GM19328 (cell line): ENCODE measurements around the gene MGAT1.
"Not testable (repeated sequence)": the region's sequence is repeated elsewhere in the genome, so short reads cannot be mapped to it uniquely, and the experiment has no call there.

Experiments used
- ATAC-seq: cut with Tn5 transposase; IDR thresholded peaks from one replicate; pipeline ENCODE4 v1.9.1; 2021; ENCODE audit warnings: mild to moderate bottlenecking, moderate library complexity; ENCODE audit not compliant: unreplicated experiment

Gene MGAT1

DNA sequence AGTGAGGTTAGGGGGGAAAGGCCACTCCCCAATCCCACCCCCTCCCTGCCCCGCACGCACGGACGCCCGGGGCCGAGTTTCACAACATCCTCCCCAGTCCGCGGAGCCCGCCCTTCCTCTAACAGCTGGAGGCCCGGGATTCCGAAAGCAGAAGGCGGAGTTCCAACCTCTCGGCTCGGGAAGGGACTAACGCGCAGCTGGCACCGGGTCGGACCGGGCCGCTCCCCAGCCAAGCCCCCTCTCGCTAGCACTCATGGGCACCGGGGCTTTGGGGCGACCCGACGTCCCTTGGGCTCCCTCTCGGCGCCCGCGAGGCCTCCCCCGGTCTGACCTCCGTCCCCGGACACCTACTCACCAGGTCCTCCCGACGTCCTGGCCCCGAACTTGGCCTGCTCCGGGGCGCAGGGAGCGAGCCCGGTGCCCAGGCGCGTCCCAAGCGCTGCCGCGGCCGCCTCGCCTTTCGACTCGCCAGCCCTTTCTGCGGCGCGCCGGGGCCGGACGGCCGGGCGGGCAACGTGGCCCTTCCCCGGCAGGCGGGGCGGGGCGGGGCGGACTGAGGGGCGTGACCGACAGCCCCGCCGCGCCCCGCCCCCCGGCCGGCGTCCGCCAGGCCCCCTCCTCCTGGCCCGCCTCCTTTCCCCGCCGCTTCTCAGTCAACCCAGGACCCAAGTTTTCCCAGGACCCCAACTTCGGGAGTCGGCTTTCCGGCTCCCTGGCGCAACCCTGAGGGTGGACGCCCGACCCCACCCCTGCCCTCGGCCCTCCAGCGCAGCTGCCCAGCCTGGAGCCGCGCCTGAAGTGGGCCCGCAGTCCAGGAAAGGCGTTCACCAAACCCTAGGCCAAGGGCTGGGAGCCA lies at the start of gene MGAT1:
TSS of gene MGAT1 (minus strand) at position 482 of the 856 bp plus-strand sequence. CDS start 9,835 bp downstream, outside the sequence.
- ATAC-seq, result peak; percentile 50

- no peak for ATAC-seq
Measured at GRCh38 chr5:180850434-180851078, 48.0 kb upstream of the MGAT1 start.

- ATAC-seq, result no peak
Measured at GRCh38 chr5:180849827-180850226, 47.2 kb upstream of the MGAT1 start.

GRCh38 chr5:180848878-180849277 lies 46.3 kb upstream of the MGAT1 start:
- ATAC-seq, result no peak

- no peak for ATAC-seq
Measured at GRCh38 chr5:180848265-180848664, 45.7 kb upstream of the MGAT1 start.

DNA sequence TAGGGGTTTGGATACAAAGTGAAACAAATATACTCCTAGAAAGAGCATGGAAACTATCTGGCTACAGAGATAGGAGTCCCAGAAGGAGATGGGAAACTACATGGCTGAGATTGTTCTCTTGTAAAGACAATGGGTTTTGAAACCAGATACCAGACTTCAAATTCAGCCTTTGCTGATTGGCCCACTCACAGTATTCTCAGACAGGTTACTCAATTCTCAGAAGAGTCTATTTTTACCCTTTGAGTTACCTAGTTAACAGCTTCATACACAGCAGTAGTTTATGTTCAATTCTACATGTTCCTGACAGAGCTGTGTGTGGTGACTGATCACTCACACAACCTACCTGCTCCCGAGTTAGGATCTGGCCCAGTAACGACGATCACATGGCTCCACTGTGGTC lies 44.4 kb upstream of the MGAT1 start:
- no peak for ATAC-seq

DNA sequence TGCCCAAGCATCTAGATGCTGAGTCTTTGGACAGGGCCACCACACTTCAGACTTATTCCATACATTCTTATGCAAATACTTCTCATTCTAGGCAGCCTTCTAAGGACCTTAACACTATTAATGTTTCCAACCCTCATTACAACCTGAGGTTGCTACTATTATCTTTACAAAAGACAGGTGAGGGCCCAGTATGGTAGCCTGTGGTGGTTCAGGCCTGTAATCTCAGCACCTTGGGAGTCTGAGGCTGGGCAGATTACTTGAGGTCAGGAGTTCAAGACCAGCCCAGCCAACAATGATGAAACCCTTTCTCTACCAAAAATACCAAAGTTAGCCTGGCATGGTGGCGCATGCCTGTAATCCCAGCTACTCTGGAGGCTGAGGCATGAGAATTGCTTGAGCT lies 42.3 kb upstream of the MGAT1 start:
- no peak for ATAC-seq

DNA sequence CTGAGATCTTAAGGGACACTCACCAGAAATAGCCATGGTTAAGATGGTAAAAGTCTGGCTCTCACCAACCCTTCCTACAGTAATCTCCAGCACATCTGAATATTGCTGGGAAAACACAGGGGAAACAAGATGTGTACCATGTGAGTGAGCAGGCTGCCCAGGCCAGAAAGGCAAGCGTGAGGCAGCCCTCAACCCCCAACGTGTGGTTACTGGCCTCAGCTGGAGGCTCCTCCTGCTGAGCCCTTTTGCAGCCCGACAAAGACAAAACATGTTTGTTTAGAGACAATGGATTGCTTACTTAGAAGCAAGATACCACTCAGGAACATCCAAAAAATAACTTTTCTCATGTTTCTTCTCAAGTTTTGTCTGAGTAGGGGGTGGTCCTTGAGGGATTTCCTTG lies 41.8 kb upstream of the MGAT1 start:
- ATAC-seq, result no peak

DNA sequence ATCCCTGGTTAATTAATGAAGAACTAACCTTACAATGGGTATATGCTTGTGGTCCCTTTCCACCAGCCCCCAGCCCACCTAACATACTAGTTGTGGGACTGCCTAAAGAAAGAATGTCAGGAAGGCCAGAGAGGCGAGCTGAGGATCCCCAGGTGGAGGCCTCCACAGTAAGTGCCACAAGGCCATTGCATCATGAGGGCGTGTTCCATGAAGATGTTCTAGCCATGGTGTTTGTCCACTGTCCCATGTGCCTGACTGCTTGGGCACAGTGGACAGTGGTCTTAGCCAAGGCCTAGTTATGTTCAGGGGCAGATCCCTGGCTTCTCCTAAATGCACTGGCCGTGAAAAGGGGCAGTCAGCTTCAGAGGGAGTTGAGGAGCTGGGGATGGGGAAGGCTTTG lies 37.3 kb upstream of the MGAT1 start:
- no peak for ATAC-seq

DNA sequence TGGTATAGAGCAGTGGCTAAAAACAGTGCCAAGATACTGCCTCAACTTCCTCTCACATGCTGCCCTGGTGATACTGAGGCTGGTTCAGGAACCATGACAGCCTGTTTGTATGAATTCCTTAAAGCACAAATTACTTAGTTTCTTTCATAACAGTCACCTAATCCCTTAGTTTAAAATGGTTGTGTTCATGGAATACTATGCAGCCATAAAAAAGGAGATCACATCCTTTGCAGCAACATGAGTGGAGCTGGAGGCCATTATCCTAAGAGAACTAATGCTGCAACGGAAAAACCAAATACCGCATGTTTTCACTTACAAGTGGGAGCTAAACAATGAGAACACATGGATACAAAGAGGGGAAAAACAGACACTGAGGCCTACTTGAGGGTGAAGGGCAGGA lies 36.6 kb upstream of the MGAT1 start:
- ATAC-seq, result no peak

GRCh38 chr5:180837478-180837877 lies 34.9 kb upstream of the MGAT1 start:
- ATAC-seq, result no peak

GRCh38 chr5:180832638-180833068 lies 30.0 kb upstream of the MGAT1 start:
- peak; percentile 38 for ATAC-seq

DNA sequence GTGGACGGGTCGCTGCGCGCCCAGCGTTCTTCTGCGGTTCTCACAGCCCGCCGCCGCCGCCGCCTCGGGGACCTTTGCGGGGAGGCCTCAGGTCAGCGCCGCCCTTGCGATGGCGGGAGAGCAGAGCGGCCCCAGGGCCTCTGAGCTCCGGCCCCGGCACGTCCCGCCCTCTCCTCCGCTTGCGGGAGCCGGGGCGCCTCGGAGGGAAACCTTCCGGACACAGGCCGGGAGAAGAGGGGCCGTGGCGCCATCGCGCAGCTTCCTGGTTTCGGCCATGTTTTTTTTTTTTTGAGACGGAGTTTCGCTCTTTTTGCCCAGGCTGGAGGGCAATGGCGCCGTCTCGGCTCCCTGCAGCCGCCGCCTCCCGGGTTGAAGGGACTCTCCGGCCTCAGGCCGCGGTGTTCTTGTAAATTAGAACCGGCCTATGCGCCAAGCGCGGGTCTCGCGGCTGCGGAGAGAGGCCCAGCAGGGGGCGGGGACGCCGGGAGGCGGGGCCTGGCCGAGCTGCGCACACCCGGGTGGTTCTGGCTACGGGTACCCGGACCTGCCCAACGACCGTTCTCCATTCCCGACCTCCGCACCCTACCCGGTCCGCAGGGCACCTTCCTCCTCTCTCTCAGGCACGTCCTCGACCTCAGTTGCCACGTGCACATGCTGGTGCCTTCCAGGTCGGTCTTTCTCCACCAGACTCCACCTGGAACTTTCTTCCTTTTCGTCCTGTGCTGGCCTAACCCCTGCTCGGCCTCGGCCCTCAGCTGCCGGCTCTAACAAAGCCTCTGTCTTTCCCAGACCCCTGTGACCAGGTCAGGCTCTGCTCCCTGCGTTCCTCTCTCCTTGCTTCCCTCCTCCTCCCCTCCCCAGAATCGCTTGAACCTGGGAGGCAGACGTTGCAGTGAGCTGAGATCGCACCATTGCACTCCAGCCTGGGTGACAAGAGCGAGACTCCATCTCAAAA lies 28.8 kb upstream of the MGAT1 start:
- peak; percentile 66 for ATAC-seq

- peak; percentile 45 for ATAC-seq
Measured at GRCh38 chr5:180830253-180831138, 27.9 kb upstream of the MGAT1 start.

GRCh38 chr5:180829726-180830125 lies 27.1 kb upstream of the MGAT1 start:
- ATAC-seq, result no peak

- ATAC-seq, result not testable (repeated sequence)
Measured at GRCh38 chr5:180828756-180829531, 26.3 kb upstream of the MGAT1 start.

DNA sequence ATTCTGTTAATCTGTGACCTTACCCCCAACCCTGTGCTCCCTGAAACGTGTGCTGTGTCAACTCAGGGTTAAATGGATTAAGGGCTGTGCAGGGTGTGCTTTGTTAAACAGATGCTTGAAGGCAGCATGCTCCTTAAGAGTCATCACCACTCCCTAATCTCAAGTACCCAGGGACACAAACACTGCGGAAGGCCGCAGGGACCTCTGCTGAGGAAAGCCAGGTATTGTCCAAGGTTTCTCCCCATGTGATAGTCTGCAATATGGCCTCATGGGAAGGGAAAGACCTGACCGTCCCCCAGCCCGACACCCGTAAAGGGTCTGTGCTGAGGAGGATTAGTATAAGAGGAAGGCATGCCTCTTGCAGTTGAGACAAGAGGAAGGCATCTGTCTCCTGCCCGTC lies 24.8 kb upstream of the MGAT1 start:
- not testable (repeated sequence) for ATAC-seq

DNA sequence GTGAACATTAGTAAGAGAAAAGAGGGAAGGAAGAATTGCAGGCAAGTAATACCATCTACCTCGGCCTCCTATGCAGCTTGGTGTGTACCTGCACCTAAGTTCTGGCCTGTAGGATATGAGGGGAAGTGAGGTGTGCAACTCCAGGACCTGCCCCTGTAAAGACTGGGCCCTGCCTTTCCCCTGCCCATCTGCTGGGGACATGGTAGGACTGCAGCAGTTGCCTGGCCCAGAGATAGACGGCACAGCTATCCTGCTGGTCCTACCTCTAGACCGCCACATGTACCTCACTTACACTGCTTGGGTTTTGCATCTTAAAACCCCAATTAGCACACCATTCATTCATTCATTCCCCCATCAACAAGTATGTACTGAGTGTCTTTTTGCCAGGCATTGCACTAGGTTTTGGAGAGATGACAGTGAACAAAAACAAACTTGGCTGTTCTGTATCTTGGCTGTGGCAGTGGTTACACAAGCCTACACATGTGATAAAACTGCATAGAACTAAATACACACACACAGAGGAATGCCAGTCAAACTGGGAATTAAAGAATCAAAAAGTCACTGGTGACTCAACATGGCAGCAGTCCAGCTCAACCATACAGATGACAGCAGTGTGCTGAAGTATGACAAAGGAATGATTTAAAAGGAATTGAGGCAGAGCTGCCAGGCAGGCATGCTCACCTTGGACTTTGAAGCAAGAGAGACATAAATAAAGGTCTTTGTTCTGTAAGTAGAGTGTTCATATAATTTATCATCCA lies 23.3 kb upstream of the MGAT1 start:
- no peak for ATAC-seq
